ENCODE measurements around the gene CYP2W1.
"Not testable (repeated sequence)": the region's sequence is repeated elsewhere in the genome, so short reads cannot be mapped to it uniquely, and the experiment has no call there.

Gene CYP2W1

GRCh38 chr7:999941-1000935 lies 17.3 kb downstream of the CYP2W1 start:
- DNase-seq, result no peak

GRCh38 chr7:1001069-1001770 lies 18.2 kb downstream of the CYP2W1 start:
- not testable (repeated sequence) for DNase-seq

DNA sequence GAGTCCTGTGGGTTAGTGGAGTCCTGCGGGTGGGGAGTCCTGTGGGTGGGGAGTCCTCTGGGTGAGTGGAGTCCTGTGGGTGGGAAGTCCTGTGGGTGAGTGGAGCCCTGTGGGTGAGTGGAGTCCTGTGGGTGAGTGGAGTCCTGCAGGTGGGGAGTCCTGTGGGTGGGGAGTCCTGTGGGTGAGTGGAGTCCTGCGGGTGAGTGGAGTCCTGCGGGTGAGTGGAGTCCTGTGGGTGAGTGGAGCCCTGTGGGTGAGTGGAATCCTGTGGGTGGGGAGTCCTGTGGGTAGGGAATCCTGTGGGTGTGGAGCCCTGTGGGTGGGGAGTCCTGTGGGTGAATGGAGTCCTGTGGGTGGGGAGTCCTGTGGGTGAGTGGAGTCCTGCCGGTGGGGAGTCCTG lies 19.0 kb downstream of the CYP2W1 start:
- not testable (repeated sequence) for DNase-seq

DNA sequence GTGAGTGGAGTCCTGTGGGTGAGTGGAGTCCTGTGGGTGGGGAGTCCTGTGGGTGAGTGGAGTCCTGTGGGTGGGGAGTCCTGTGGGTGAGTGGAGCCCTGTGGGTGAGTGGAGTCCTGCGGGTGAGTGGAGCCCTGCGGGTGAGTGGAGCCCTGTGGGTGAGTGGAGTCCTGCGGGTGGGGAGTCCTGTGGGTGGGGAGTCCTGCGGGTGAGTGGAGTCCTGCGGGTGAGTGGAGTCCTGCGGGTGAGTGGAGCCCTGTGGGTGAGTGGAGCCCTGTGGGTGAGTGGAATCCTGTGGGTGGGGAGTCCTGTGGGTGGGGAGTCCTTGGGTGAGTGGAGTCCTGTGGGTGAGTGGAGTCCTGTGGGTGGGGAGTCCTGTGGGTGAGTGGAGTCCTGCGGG lies 19.5 kb downstream of the CYP2W1 start:
- not testable (repeated sequence) for DNase-seq

GRCh38 chr7:1004018-1004852 lies 21.3 kb downstream of the CYP2W1 start:
- DNase-seq, result no peak

DNA sequence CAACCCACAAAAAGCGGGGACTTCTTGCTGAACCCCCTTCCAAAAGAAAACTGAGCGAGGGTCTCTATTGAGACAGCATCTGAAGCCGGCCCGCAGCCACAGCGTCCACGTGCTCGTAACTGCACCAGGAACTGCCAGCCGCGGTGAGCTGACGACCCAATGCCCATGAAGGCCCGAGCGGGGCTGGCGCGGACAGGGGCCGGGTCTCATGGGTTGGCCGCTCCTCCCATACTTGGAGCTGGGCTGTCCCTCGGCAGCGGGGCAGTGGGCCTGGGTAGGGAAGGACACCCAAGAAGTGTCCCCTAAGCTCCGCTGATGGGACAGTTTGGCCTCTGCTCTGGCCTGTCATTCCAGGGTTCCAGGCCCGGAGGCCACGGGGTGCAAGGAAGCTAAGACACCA lies 22.3 kb downstream of the CYP2W1 start:
- DNase-seq, result no peak

DNA sequence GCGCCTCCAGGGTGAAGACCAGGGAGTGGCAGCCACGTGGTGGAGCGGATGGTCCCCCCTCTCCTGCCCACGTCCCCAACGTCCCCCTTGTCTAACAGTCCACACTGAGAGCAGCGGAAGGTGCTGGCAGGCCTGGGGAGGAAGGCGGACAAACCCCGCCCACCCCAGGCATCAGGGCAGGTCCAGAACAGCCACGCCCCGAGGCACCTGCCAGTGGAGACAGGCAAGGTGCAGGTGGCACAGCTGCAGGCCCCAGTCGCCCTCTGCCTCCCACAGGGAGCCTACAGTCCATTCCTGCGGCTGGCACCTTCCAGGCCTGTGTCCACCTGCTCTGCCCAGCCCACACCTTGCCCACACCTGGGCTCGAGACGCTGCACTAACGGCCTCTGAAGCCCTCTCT lies 24.9 kb downstream of the CYP2W1 start:
- no peak for DNase-seq

DNA sequence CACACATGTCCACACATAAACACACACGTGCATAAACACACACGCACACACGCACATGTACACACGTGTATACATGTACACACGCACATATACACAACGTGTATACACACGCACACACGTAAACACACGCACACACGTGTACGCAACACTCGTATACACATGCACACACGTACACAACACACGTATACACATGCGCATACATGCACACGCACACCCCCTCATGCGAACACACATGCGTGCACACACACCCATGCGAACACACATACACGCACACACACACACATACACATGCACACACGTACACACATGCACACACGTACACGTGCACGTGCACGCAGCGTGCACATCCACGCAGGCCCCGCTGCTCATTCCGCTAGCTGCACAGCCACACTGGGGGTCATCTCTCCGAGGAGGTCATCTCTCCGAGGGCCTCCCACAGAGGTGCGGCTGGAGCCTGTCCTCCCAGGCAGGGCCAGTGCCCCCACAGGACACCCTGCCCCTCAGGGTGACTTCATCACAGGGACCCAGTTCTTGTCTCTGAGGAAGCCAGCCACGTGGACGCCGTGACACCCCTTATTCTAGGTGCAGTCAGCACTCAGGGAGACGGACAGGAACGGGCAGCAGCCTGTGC lies 25.9 kb downstream of the CYP2W1 start:
- DNase-seq, result no peak

DNA sequence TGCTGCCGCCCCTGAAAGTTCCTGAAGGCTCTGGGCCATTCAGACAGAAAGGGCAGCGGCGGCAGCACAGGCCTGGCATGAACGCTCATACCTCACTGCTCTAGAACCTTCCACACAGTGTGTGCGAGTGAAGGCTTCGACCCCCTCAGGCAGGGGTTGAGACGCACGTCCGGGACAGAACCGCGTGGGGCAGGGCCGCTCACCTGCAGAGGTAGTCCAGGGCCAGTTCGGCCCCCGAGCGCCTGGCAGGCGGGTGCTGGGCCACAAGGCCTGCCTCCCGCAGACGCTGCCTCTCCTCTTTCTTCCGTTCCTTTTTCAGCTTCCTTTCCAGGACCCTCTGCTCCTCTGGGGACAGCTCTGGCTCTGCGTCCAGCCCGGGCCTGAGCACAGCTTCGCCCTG lies 26.8 kb downstream of the CYP2W1 start:
- DNase-seq, result no peak

- no peak for DNase-seq
Measured at GRCh38 chr7:1010226-1010625, 27.2 kb downstream of the CYP2W1 start.

DNA sequence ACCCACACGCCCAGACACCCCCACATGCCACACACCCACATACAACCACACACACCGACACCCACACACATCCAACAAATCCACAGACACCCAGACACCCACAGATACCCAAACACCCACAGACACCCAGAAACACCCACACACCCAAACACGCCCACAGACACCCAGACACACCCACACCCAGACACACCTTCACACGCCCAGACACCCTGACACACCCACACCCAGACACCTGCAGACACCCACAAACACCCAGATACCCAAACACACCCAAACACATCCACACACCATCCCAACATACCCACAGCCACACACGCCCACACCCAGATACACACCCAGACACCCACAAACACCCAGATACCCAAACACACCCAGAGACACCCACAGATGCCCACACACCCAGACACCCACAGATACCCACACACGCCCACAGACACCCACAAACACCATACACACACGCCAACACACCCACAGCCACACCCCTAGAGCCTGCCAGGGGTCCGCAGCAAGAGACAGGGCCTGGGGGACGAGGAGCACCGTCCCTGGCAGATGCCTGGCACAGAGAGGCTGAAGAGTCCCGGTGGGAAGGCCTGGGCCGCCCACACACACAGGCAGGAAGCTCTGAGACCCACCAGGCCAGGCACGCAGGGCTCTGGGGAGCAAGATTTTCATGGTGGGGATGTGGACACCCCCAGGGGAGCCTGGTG lies 28.5 kb downstream of the CYP2W1 start:
- DNase-seq, result no peak

DNA sequence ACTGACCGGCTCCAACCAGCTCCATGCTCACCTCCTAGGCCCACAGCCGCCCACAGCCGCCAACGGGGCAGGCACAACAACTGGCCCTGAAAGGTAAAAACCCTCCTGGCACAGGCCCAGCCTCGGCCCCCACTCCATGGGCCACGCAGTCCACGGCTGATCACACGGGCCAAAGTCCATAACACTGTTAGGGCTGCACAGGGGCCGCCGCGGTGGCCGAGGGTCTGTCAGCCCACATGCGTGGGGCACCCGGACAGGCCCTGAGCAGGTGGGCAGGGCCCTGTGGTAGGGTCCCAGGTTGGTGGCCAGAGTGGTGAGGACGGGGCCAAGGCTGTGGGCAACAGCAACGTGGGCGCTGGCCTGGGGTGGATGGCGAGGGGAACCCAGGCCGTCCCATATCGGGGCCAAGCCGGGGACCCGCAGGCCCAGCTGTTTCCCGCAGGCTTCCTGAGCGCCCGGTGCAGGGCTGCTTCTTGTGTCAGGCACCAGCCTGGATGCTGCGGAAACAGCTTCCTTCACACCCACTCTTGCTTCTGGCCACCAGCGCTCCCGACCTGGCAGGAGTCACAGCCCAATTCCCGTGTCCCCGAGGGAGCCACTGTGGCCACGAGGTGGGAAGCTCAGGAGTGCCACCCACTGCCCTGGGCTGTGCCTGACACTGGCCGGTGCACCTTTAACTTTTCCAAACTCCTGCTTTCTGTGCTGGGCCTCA lies 29.2 kb downstream of the CYP2W1 start:
- DNase-seq, result no peak

DNA sequence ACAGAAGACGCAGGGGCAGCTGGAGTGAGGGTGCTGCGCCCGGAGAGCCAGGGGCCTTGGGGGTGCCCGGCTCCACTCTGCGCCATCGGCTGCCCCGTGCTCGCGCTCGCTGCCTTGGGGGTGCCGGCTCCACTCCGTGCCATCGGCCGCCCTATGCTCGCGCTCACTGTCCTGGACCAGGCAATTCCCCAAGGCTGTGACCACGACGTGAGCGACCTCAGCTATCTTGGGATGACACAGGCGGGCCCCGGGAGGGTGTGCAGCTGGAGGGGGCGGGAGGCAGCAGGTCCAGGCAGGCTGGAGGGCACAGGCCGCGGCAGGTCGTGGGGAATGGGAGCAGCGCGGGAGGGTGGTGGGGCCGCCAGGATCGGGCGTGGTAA lies 29.7 kb downstream of the CYP2W1 start:
- no peak for DNase-seq

- no peak for DNase-seq
Measured at GRCh38 chr7:1013581-1013980, 30.6 kb downstream of the CYP2W1 start.

DNA sequence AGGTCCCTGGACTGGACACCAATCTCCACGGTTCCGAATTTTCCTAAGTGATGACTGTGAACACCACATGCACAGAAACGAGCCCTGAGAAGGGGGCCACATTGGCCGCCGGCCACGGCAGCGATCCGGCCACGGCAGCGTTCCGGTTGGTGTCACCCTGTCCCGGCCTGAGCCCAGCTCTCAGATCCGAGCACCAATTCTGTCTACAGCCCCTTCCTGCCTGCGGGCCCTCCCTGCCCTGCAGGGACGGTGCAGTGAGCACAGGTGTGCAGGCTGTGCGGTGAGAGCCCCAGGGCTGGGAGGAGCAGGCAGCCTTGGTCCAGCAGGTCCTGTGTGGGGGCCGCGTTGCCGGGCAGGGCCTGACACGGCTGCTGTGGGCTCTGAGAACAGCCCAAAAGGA lies 31.7 kb downstream of the CYP2W1 start:
- no peak for DNase-seq

- DNase-seq, result no peak
Measured at GRCh38 chr7:1015196-1016121, 32.5 kb downstream of the CYP2W1 start.

DNA sequence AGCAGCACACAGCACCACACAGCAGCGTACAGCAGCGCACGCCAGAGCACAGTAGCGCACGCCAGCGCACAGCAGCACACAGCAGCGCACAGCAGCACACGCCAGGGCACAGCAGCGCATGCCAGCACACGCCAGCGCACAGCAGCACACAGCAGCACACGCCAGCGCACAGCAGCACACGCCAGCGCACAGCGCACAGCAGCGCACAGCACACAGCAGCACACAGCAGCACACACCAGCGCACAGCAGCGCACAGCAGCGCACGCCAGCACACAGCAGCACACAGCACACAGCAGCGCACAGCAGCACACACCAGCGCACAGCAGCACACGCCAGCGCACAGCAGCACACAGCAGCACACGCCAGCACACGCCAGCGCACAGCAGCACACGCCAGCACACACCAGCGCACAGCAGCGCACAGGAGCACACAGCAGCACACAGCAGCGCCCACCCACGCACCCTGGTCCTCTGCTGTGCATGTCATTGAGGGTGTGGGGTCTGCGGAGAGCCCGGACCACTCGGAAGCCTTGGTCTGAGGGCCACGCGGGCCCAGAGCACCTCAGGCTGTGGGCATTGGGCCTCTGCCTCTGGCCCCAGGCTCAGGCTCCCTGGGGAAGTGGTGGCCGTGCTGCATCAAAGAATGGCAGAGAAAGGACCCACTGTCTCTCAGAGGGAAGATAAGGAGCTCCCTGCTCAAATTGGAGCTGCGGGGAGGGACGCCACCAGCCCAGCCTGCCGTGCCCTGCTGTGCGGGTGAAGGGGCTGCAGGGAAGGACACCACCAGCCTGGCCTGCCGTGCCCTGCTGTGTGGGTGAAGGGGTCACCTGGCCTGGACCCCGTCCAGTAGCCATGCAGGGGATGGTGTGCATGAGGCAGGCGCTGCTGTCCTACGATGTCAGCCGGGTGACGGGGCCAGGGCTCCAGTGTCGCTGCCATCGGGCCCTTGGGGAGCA lies 33.9 kb downstream of the CYP2W1 start:
- DNase-seq, result no peak

- DNase-seq, result no peak
Measured at GRCh38 chr7:1017586-1018333, 34.8 kb downstream of the CYP2W1 start.
